Measurements from ENCODE around the gene SPEG. TPM values are rescaled to one million over a fixed set of nuclear protein-coding genes. Genes with fewer than 3 reads are reported as not detected.

The SPEG gene
- total RNA-seq, 1 donor from 2014 or later: 145 TPM

DNA sequence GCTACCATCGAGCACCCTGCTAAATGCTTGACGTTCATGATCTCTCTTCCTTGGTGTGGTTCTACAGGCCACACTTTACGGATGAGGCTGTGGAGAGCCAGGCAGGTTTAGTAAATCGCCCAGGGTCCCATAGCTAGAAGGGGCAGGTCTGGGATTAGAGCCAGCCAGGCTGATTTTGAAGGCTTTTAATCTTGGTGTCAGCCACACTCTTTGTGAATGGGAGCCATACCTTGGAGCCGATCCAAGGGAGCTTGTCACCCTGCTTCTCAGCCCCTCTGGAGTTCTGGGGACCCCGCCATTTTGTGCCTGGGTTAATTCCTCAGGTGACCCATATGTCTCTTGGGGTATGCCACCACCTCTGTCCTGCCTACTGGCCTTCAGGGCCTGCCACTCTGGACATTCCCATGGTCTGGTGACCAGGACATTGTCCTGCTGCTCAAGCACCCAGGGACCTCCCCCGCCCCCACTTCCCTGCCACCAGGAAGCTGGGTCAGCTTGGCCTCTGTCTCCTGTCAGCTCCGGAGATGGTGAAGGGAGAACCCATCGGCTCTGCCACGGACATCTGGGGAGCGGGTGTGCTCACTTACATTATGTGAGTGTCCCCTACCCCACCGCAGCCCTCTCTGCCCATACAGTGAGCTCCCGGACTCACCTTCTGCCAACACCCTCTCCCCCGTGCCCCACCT, 56.8 kb downstream of the SPEG start:
- H3K27me3 ChIP-seq (ENCODE audit: low read depth): peaks cover 67% of the 10 kb centered on the region
- H3K36me3 ChIP-seq: peaks cover 13% of the 10 kb centered on the region
- no peak overlapping the region for H3K4me3 ChIP-seq
- intact Hi-C loops (cut with micrococcal nuclease): no loop called here
- DNase-seq: no peak
- H3K27ac ChIP-seq (replicated peaks): peak overlapping the region; percentile 51
- TF ChIP-seq, protein P1, sequence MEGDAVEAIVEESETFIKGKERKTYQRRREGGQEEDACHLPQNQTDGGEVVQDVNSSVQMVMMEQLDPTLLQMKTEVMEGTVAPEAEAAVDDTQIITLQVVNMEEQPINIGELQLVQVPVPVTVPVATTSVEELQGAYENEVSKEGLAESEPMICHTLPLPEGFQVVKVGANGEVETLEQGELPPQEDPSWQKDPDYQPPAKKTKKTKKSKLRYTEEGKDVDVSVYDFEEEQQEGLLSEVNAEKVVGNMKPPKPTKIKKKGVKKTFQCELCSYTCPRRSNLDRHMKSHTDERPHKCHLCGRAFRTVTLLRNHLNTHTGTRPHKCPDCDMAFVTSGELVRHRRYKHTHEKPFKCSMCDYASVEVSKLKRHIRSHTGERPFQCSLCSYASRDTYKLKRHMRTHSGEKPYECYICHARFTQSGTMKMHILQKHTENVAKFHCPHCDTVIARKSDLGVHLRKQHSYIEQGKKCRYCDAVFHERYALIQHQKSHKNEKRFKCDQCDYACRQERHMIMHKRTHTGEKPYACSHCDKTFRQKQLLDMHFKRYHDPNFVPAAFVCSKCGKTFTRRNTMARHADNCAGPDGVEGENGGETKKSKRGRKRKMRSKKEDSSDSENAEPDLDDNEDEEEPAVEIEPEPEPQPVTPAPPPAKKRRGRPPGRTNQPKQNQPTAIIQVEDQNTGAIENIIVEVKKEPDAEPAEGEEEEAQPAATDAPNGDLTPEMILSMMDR (IDR thresholded peaks at IDR 0.05; ENCODE audit: borderline replicate concordance): no peak
- peaks cover 52% of the 10 kb centered on the region for H3K4me1 ChIP-seq
- H3K9me3 ChIP-seq (replicated peaks): no peaks in the 10 kb centered on the region

DNA sequence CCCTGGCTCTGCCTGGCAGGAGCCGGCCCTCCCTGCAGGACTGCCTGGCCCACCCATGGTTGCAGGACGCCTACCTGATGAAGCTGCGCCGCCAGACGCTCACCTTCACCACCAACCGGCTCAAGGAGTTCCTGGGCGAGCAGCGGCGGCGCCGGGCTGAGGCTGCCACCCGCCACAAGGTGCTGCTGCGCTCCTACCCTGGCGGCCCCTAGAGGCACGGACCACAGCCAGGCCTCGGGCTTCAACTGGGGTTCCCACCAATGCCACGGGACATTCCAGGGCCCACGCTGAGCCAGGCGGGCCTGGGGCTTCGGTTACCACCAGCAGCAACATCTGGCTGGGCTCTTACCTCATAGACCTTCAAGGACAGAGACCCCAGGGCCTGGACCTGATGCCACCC, 57.9 kb downstream of the SPEG start:
- H3K4me1 ChIP-seq: peaks cover 62% of the 10 kb centered on the region
- no peaks in the 10 kb centered on the region for H3K9me3 ChIP-seq (replicated peaks)
- TF ChIP-seq, protein P1 (IDR thresholded peaks at IDR 0.05; ENCODE audit: borderline replicate concordance): no peak
- no peak overlapping the region for H3K4me3 ChIP-seq
- DNase-seq: no peak
- no peak overlapping the region for H3K27ac ChIP-seq (replicated peaks)
- peaks cover 13% of the 10 kb centered on the region for H3K36me3 ChIP-seq
- intact Hi-C loops (cut with micrococcal nuclease): no loop called here
- peaks cover 66% of the 10 kb centered on the region for H3K27me3 ChIP-seq (ENCODE audit: low read depth)

DNA sequence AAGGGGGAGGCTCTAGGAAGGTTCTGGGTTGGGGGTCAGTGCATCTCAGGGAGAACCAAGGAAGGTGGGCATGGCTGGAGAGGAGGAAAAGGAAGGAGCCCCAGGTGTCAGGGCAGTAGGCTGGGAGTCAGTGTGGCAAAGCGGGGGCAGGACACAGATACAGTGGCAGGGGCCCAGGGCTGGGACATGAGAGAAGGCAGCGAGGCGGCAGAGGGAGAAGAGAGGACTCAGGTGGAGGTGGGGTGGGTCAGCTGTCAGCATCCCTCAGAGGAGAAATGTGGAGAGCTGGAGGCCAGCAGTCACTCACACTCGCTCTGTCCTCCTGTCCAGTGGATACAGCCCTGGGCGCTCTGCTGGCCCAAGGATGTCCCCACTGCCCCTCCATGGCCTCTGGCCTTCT, 58.4 kb downstream of the SPEG start:
- Histone ChIP-seq H3K4me3 (no peak overlapping the region), H3K4me1 (peaks cover 63% of the 10 kb centered on the region), H3K9me3 (replicated peaks) (no peaks in the 10 kb centered on the region), H3K36me3 (peaks cover 9% of the 10 kb centered on the region), H3K27me3 (ENCODE audit: low read depth) (peaks cover 63% of the 10 kb centered on the region), H3K27ac (replicated peaks) (no peak overlapping the region)
- intact Hi-C loops (cut with micrococcal nuclease): no loop called here
- DNase-seq: no peak
- TF ChIP-seq, protein P1 (IDR thresholded peaks at IDR 0.05; ENCODE audit: borderline replicate concordance): no peak

DNA sequence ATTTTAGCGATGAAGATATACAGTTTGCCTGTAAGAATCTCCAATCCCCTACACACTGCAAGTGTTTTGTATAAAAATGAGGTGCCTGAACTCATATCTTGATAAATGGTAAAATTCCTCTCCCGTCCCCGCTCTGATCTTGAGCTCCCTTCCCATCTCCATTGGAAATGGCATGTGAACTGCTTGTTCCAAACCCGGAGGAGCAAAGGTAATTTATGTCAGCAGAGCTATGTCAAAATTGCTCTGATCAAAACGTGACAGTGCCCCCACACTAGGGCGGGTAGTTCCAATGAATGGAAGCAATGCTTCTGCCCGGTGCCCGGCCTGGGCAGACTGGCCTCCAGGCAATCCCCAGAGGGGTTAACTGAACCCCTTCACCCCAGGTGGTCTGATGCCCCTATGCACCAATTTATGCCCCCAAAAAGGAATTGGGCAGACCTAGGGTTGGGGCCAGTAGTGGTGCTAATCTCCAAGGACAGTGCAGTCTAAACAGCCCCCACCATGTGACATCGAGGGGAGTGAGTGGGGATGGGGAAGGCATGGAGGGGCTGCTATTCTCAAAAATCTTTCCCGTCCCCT, 60.4 kb downstream of the SPEG start:
- Histone ChIP-seq H3K27me3 (ENCODE audit: low read depth) (peaks cover 44% of the 10 kb centered on the region), H3K36me3 (no peaks in the 10 kb centered on the region), H3K4me1 (peaks cover 68% of the 10 kb centered on the region), H3K4me3 (no peak overlapping the region), H3K9me3 (replicated peaks) (no peaks in the 10 kb centered on the region), H3K27ac (replicated peaks) (peak overlapping the region; percentile 36)
- intact Hi-C loops (cut with micrococcal nuclease): no loop called here
- TF ChIP-seq, protein P1 (IDR thresholded peaks at IDR 0.05; ENCODE audit: borderline replicate concordance): no peak
- DNase-seq: no peak

DNA sequence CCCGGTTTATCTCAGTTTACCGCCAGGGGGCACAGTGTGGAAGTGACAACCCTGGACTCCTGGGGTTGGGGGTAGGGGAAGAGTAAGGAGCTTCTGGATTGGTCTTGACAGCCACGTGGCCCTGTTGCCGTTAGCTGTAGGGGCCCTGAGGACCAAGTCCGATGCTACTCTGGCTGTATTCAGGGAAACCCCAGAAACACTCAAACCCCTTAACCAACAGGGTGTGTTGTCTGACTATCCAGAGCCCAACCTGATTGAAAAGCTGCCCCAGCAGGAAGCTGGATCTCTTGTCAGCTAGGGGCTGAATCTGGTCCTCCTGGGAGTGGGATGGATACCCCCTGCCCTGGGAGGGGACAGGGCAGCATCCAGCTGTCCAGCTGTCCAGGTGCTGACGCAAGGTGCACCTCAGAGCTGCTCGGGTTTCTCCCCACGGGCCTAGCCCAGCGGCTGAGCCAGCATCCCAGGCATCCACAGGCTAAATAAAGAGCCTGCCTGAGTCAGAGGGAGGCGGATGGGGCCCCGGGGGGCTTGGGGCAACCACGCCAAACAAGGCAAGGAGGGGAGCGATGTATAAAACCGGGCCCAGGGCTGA, 61.0 kb downstream of the SPEG start:
- no peak overlapping the region for H3K4me3 ChIP-seq
- intact Hi-C loops (cut with micrococcal nuclease): no loop called here
- H3K9me3 ChIP-seq (replicated peaks): no peaks in the 10 kb centered on the region
- no peaks in the 10 kb centered on the region for H3K36me3 ChIP-seq
- peaks cover 67% of the 10 kb centered on the region for H3K4me1 ChIP-seq
- peak; percentile 55 for DNase-seq
- TF ChIP-seq, protein P1 (IDR thresholded peaks at IDR 0.05; ENCODE audit: borderline replicate concordance): peak; percentile 74
- peak overlapping the region; percentile 36 for H3K27ac ChIP-seq (replicated peaks)
- H3K27me3 ChIP-seq (ENCODE audit: low read depth): peaks cover 44% of the 10 kb centered on the region
